Limb (tissue), 2 donors: ENCODE data around the gene SPATA21.
"Not testable (repeated sequence)": the region's sequence is repeated elsewhere in the genome, so short reads cannot be mapped to it uniquely, and the experiment has no call there.

Experiments
- DNase-seq, 2 donors: peaks; one replicate each; pipeline ENCODE4 v3.0.0-alpha.2; 2016; ENCODE audit errors: extremely low spot score in 2 of 2

Gene SPATA21

GRCh38 chr1:16436946-16437474 is at the start of gene SPATA21:
Gene SPATA21, minus strand, starts transcription at chr1:16437424. Its CDS starts 6,053 bp downstream, at chr1:16431371.
- no peak for DNase-seq

GRCh38 chr1:16487011-16487410 is 49.8 kb upstream of the SPATA21 start:
- not testable (repeated sequence) for DNase-seq

GRCh38 chr1:16486316-16486715 is 49.1 kb upstream of the SPATA21 start:
- not testable (repeated sequence) for DNase-seq

DNA sequence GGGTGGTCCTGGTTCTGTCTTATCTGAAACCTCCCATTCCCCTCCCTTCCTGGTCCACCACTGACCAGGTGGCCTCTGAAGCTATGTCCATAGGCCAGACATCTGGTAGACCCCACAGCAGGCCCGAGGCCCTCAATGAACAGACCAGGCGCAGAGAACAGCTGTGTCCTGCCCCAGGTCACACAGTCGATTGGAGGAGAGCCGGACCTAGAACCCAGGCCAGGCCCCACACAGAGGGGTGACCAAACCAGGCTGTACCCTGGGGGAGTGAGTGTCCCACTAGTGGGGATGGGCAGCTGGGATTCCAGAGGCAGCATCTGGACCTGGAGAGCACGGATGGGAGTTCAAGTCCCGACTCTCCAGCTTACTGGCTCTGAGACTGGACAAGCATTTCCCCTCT is 47.7 kb upstream of the SPATA21 start:
- DNase-seq: no peak

- no peak for DNase-seq
Measured at GRCh38 chr1:16484501-16484835, 47.2 kb upstream of the SPATA21 start.

- not testable (repeated sequence) for DNase-seq
Measured at GRCh38 chr1:16483639-16484500, 46.6 kb upstream of the SPATA21 start.

GRCh38 chr1:16483146-16483545 is 45.9 kb upstream of the SPATA21 start:
- DNase-seq: not testable (repeated sequence)

DNA sequence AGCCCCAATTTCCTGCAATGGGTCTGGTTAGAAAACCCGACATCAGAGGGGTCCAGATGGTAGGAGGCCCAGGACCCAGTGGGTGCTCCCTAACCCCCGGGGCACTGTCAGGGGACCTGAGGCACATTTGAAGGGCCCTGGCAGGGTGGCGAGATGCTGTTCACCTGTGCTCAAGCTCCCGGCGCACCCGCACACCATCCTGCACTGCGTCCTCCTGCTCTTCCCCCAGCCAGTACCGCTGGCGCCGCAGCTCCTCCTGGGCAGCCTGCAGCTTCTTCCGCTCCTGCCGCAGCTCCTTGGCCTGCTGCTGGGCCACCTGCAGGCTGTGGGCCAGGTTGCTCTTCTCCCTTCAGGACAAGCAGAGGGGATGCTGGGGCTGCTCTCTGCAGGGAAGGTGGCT is 40.9 kb upstream of the SPATA21 start:
- DNase-seq: no peak

- not testable (repeated sequence) for DNase-seq
Measured at GRCh38 chr1:16475771-16476770, 38.8 kb upstream of the SPATA21 start.

- not testable (repeated sequence) for DNase-seq
Measured at GRCh38 chr1:16474891-16475290, 37.7 kb upstream of the SPATA21 start.

- DNase-seq: no peak
Measured at GRCh38 chr1:16474166-16474800, 37.1 kb upstream of the SPATA21 start.

DNA sequence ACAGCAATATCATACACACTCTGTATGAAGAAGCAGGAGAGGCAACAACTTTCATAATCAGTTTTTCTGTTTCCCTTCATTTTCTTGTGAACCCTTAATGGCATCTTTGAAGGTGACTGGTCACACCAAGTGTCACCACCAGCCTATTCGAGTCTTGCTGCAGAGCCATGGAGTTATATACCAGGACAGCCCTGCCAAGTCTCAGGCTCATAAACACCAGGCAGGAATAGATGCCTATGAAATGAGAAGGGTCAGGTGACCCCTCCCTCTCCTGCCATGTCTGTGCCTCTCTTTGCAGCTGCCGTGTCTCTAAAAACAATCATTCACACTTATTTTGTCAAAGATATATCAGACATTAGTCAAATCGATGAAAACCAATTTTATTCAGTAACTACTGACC is 31.3 kb upstream of the SPATA21 start:
- DNase-seq: no peak

GRCh38 chr1:16464917-16465625 is 27.8 kb upstream of the SPATA21 start:
- DNase-seq: no peak

GRCh38 chr1:16462773-16463330 is 25.6 kb upstream of the SPATA21 start:
- no peak for DNase-seq

- no peak for DNase-seq
Measured at GRCh38 chr1:16461681-16462080, 24.5 kb upstream of the SPATA21 start.

DNA sequence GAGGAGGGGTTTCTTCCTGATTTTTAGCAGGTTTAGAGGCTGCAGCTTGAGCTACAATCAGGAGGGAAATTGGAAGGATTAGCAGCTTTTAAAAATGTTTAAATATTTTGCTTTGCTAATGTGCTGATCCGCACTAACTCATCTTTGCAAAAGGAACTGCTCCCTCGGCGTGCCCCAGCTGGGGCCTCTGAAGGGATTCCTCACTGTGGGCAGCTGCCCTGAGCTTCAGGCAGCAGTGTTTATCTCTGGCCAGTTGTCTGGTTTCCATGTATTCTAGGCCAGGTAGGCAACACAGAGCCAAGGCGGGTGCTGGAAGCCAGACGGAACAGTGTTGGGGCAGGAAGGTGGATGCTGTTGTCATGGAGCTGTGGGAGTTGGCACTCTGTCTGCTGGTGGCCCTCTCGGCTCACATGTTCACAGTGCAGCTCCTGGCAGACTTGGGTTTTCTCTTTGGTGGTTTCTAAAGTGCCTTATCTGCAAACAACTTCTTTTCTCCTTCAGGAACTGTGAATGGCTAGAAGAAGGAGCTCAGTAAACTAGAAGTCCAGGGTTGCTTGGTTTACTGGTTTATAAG is 22.2 kb upstream of the SPATA21 start:
- DNase-seq: no peak

DNA sequence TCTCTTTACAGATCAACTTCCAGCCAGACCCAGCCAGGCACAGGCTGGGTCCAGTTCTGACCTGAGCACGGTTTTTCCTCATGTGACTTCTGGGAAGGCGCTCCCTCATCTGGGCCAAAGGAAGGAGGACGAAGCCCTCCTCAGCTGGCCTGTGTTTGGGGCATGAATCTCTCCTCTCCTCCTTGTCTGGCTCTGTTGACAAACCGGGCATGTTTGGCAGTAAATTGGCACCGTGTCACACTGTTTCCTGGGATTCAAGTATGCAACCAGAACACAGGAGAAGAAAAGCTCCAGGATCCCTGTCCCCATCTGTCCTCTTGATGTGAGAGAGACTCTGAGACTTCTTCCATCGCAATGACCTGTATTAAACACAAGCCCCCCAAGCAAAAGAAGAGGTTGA is 21.6 kb upstream of the SPATA21 start:
- DNase-seq: no peak

DNA sequence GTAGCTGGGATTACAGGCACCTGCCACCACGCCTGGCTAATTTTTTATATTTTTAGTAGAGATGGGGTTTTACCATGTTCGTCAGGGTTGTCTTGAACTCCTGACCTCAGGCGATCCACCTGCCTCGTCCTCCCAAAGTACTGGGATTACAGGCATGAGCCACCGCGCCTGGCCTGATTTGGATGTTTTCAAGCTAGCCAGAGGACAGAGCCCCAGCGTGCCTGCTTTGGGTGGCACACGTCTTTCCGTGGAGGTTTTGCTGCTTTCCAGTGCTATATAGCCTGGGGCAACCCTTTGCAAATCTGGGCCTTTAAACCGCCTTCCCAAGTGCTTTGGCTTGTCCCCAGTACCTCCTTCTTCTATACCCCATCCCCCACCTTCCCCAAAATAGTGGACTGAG is 18.9 kb upstream of the SPATA21 start:
- DNase-seq: not testable (repeated sequence)

- DNase-seq: not testable (repeated sequence)
Measured at GRCh38 chr1:16454909-16455308, 17.7 kb upstream of the SPATA21 start.
